ENCODE measurements around the gene USP22.

- TF ChIP-seq CTCF (conservative IDR thresholded peaks at IDR 0.05 in 1 of 2, IDR thresholded peaks at IDR 0.05 in 1 of 2; ENCODE audit: low read depth in 1 of 2, low read length in 2 of 2) (no peak), EZH2 (IDR thresholded peaks at IDR 0.05; ENCODE audit: low read length, missing control alignments) (no peak)
Observed at GRCh38 chr17:21042458-21043295, at the start of gene USP22.
